Heart left ventricle (tissue), 16 donors: ENCODE data around the gene THBS1. TPM values are rescaled to one million over a fixed set of nuclear protein-coding genes. Genes with fewer than 3 reads are reported as not detected.

ENCODE experiments used
- ATAC-seq, 4 donors: fragments of 200-7000 bp; cut with Tn5 transposase; one replicate each; pipeline ENCODE4 v1.9.1; 2020 to 2022; ENCODE audit warnings: moderate library complexity in 4 of 4, mild to moderate bottlenecking in 3 of 4, moderate number of reproducible peaks in 1 of 4
- DNase-seq, 5 donors: peaks; one replicate each; pipeline ENCODE4 v3.0.0-alpha.2; 2020
- H3K27ac ChIP-seq, 12 donors: fragments of 200-600 bp; sonication (generic) in 4 of 12; one replicate each; pipeline versions ENCODE4 v1.5.0 to v1.8.0; 2016 to 2022; ENCODE audit warnings: mild to moderate bottlenecking in 2 of 12
- H3K27me3 ChIP-seq, 9 donors: fragments of 200-600 bp; sonication (generic) in 2 of 9; one replicate each; pipeline versions ENCODE4 v1.5.1 to v1.8.0; 2016 to 2022; ENCODE audit warnings: mild to moderate bottlenecking in 3 of 9
- H3K36me3 ChIP-seq, 9 donors: fragments of 200-600 bp; sonication (generic) in 2 of 9; one replicate each; pipeline versions ENCODE4 v1.5.0 to v1.8.0; 2018 to 2022; ENCODE audit warnings: mild to moderate bottlenecking in 2 of 9
- H3K4me1 ChIP-seq, 12 donors: fragments of 200-600 bp; sonication (generic) in 4 of 12; one replicate each; pipeline versions ENCODE4 v1.5.0 to v1.8.0; 2016 to 2022; ENCODE audit warnings: mild to moderate bottlenecking in 3 of 12
- H3K4me3 ChIP-seq, 12 donors: fragments of 200-600 bp; sonication (generic) in 4 of 12; one replicate each; pipeline versions ENCODE4 v1.5.0 to v1.8.0; 2017 to 2022; ENCODE audit warnings: mild to moderate bottlenecking in 9 of 12, moderate library complexity in 4 of 12
- H3K9me3 ChIP-seq, 12 donors: fragments of 200-600 bp; sonication (generic) in 4 of 12; one replicate each; pipeline versions ENCODE4 v1.5.0 to v1.8.0; 2016 to 2022; ENCODE audit warnings: mild to moderate bottlenecking in 1 of 12
- POLR2A ChIP-seq, 2 donors: fragments of 450-650 bp; IDR thresholded peaks; one replicate each; pipeline ENCODE4 v1.6.1; 2017; ENCODE audit warnings: antibody characterized with exemption in 2 of 2, mild to moderate bottlenecking in 2 of 2, moderate library complexity in 2 of 2
- WGBS, 4 donors: extraction: QIAGEN DNeasy Blood & Tissue Kit in 2 of 4; methylation state at CpG; one replicate each; pipeline versions ENCODE4 v1.1.5 to v1.1.7; 2013 to 2018; 5-methylcytosine and 5-hydroxymethylcytosine counted together
- intact Hi-C, 10 donors: fragments of 100-400 bp; cut with DNase I; formaldehyde crosslinking; loops; one replicate each; pipeline versions ENCODE4 v1.11.1 to v1.14.2; 2022
- polyA plus RNA-seq, 2 donors: library from polyadenylated mRNA; stranded (reverse); fragments of 200-250 nt; gene quantifications; one replicate each; pipeline ENCODE4 v1.2.3, GENCODE V29; 2013
- total RNA-seq, 9 donors: library from RNA; depleted of rRNA in 2 of 9; stranded (reverse); fragments of >200 nt in 2 of 9; fragmentation: NEBNext Ultra II Directional in 3 of 9; extraction: Animal tissue kit (Norgen Biotek cat#: 25700) in 3 of 9; gene quantifications; one replicate each; pipeline versions ENCODE4 v1.1.0 to v1.2.4, GENCODE V29; 2016 to 2023
- TF ChIP-seq, protein P1 (sequence below), 12 donors: fragments of 200-600 bp; sonication (generic) in 4 of 12; IDR thresholded peaks; one replicate each; pipeline versions ENCODE4 v1.5.0 to v1.8.0; 2018 to 2022; ENCODE audit warnings: antibody characterized with exemption in 12 of 12, mild to moderate bottlenecking in 5 of 12
- donor health status: ischemic (EF 13 %, LVEDD 7.1; RV severe dilation, severe dysfunction).
- donor health status: healthy with polysubstance abuse.
- donor health status: DM: no; HTN: yes; CAD: no.
- donor health status: DM: no; HTN: no; CAD: no.
- donor health status: ischemic (EF 25% LVEDD 6.9; RV normal size, moderate dysfunction).
- donor health status: ischemic (EF 25% LVEDD 5.7; RV mildly dilated, moderate dysfunction).
- donor health status: healthy.
- donor health status: DM: yes; HTN: yes; CAD: no.
- donor health status: ischemic (EF 35%, LVEDD 5.7; RV mildly dilated, moderate dysfunction).
- donor health status: nonischemic (EF 11% LVEDD 7.7; RV severe dilation, severe dysfunction).
- donor health status: DM: yes; HTN: yes; CAD: no.
- donor health status: PGD.
- donor health status: ischemic (EF 29% LVEDD 5.4; RV normal size, mild dysfunction).
- donor health status: nonischemic (EF 23%, LVEDD 6.1; RV moderate dilation, normal function).

Gene THBS1
- total and polyA plus RNA-seq, 11 donors = 8.5 to 573 (median 160) TPM

DNA sequence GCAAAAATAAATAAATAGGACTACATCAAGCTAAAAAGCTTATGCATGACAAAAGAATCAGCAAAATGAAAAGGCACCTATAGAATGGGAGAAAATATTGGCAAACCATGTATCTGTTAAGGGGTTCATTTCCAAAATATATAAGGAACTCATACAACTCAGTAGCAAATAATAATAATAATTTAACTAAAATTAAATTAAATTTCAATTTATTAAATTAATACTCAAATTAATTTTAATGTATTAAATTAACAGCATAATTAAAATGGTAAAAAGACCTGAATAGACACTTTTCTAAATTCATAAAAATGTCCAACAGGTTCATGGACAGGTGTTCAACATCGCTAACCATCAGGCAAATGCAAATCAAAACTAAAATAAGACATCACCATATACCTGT, 34.0 kb upstream of the THBS1 start:
- 94 to 99% (median 96%) methylated on average over 1 of the region's 1 CpG for WGBS, 4 donors
- Histone ChIP-seq H3K27me3 (no peaks in the 10 kb centered on the region), H3K36me3 (no peaks in the 10 kb centered on the region), H3K9me3 (peaks cover 0 to 17% (median 10%) of the 10 kb centered on the region in 12 donors), H3K4me3 (no peak overlapping the region), H3K27ac (no peak overlapping the region), H3K4me1 (no peaks in the 10 kb centered on the region)
- DNase-seq (no peak), ATAC-seq (no peak)
- intact Hi-C loops = no loop called here
- TF ChIP-seq POLR2A (IDR thresholded peaks at IDR 0.05) = no peak
- TF ChIP-seq, protein P1, sequence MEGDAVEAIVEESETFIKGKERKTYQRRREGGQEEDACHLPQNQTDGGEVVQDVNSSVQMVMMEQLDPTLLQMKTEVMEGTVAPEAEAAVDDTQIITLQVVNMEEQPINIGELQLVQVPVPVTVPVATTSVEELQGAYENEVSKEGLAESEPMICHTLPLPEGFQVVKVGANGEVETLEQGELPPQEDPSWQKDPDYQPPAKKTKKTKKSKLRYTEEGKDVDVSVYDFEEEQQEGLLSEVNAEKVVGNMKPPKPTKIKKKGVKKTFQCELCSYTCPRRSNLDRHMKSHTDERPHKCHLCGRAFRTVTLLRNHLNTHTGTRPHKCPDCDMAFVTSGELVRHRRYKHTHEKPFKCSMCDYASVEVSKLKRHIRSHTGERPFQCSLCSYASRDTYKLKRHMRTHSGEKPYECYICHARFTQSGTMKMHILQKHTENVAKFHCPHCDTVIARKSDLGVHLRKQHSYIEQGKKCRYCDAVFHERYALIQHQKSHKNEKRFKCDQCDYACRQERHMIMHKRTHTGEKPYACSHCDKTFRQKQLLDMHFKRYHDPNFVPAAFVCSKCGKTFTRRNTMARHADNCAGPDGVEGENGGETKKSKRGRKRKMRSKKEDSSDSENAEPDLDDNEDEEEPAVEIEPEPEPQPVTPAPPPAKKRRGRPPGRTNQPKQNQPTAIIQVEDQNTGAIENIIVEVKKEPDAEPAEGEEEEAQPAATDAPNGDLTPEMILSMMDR (IDR thresholded peaks at IDR 0.05) = no peak

DNA sequence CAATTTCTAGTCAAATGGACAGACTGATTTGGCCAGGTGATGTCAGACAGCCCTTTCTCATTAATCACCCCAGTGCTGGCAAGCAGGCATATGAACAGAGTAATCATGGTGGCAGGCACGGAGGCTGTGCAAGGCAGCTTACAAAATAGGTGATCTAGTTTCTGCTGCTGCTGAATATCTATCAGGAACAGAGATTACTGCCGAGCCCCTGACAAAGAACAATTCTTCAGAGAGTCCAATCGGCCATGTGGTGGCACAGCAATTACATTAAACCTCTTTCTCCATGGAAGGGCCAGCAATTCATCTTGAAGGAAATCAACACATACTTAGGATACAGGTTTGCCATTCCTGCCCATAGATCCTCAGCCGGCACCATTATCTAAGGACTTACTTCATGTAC, 32.3 kb upstream of the THBS1 start:
- 85 to 91% (median 86%) methylated on average over 4 of the region's 4 CpGs for WGBS, 4 donors

DNA sequence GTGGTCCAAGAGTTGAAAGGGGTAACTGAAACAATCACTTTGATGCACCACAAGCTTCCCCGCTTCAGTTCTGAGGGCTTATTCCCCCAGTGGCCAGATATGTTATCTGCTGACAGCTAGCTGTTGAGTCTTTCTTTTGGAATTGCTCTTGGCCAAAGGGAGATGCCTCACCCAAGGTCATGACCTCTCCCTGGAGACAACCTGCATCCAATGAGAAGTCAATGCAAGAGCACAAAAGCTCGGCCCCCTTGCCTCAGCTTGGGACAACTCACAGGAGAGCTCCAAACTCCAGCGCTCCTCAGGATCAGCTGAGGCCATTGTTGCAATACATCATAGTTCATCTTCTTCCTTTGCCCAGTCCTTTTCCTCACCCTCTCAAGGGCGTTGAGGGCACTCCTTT, 31.0 kb upstream of the THBS1 start:
- peaks cover 0 to 14% (median 0%) of the 10 kb centered on the region in 12 donors for H3K4me1 ChIP-seq
- H3K36me3 ChIP-seq = no peaks in the 10 kb centered on the region
- intact Hi-C loops = no loop called here
- DNase-seq (peak in 1 of 5 donors; percentile 66), ATAC-seq (peak in 3 of 4 donors; percentile 24 to 46 (median 42))
- 65 to 72% (median 67%) methylated on average over 4 of the region's 4 CpGs for WGBS, 4 donors
- TF ChIP-seq, protein P1 (IDR thresholded peaks at IDR 0.05) = no peak
- no peak for TF ChIP-seq POLR2A (IDR thresholded peaks at IDR 0.05)
- no peak overlapping the region for H3K4me3 ChIP-seq
- peaks cover 0 to 14% (median 8%) of the 10 kb centered on the region in 12 donors for H3K9me3 ChIP-seq
- no peak overlapping the region for H3K27ac ChIP-seq
- no peaks in the 10 kb centered on the region for H3K27me3 ChIP-seq

More for the DNA sequence above, 32.3 kb upstream of the THBS1 start:
- Histone ChIP-seq H3K27me3 (no peaks in the 10 kb centered on the region), H3K9me3 (peaks cover 0 to 17% (median 10%) of the 10 kb centered on the region in 12 donors), H3K36me3 (no peaks in the 10 kb centered on the region), H3K4me1 (peaks cover 0 to 2% (median 0%) of the 10 kb centered on the region in 12 donors), H3K4me3 (no peak overlapping the region), H3K27ac (no peak overlapping the region)
- TF ChIP-seq, protein P1 (IDR thresholded peaks at IDR 0.05) = no peak
- TF ChIP-seq POLR2A (IDR thresholded peaks at IDR 0.05) = no peak
- intact Hi-C loops = no loop called here
- no peak for DNase-seq
- ATAC-seq = no peak

DNA sequence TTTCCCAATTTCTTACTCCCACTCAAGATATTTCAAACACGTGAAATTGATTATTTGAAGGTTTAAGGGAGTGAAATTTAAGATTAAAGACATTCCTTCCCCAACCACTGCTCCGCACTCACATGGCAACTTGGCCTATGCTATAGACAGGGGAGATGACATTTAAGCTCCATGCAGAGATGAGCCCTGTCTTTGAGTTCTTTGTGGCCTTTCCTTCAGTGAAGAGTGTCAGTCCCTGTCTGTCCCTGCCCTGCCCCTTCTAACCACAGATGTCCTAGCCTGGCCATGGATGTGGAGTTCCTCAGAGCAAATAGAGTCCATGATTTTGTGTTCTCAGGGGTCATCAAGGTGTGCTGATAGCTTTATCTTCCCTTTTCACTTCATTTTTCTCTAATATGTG, 29.4 kb upstream of the THBS1 start:
- TF ChIP-seq, protein P1 (IDR thresholded peaks at IDR 0.05) = no peak
- no peak for TF ChIP-seq POLR2A (IDR thresholded peaks at IDR 0.05)
- no peak overlapping the region for H3K4me3 ChIP-seq
- DNase-seq (no peak), ATAC-seq (no peak)
- peaks cover 0 to 19% (median 0%) of the 10 kb centered on the region in 12 donors for H3K4me1 ChIP-seq
- no peaks in the 10 kb centered on the region for H3K9me3 ChIP-seq
- no peaks in the 10 kb centered on the region for H3K36me3 ChIP-seq
- intact Hi-C loops = no loop called here
- H3K27ac ChIP-seq = no peak overlapping the region
- WGBS, 4 donors = 89 to 94% (median 89%) methylated on average over 2 of the region's 2 CpGs
- H3K27me3 ChIP-seq = no peaks in the 10 kb centered on the region
